Activated B cell treated with CpG ODN at 0.5 μM for 24 hours (primary cell): ENCODE data around the gene PRRC2A. TPM values are rescaled to one million over a fixed set of nuclear protein-coding genes. Genes with fewer than 3 reads are reported as not detected.
"Not testable (repeated sequence)": the region's sequence is repeated elsewhere in the genome, so short reads cannot be mapped to it uniquely, and the experiment has no call there.

Source experiments
- ATAC-seq: fragments of 200-7000 bp; cut with Tn5 transposase; one replicate; pipeline ENCODE4 v1.10.0; 2021; ENCODE audit warnings: low read depth, mild to moderate bottlenecking, moderate library complexity
- CTCF ChIA-PET: fragments of 350-600 bp; sonication (Branson Sonifier 250); formaldehyde crosslinking; loops from one replicate; lab custom pipeline; 2021; ENCODE audit warnings: antibody characterized with exemption; lab: Charles Lee
- POLR2A ChIA-PET: fragments of 350-600 bp; sonication (Branson Sonifier 250); formaldehyde crosslinking; loops from one replicate; lab custom pipeline; 2021; ENCODE audit warnings: antibody characterized with exemption; lab: Charles Lee
- DNase-seq: peaks from one replicate; pipeline ENCODE4 v3.0.0; 2022
- H3K27ac Mint-ChIP-seq: one replicate; pipeline ENCODE4 v1.8.0; 2020; ENCODE audit warnings: mixed read lengths
- H3K27me3 Mint-ChIP-seq: one replicate; pipeline ENCODE4 v1.8.0; 2021; ENCODE audit warnings: mixed read lengths
- H3K36me3 Mint-ChIP-seq: one replicate; pipeline ENCODE4 v1.8.0; 2021; ENCODE audit warnings: low read depth, mixed read lengths
- H3K4me1 Mint-ChIP-seq: one replicate; pipeline ENCODE4 v1.8.0; 2021; ENCODE audit warnings: mixed read lengths
- H3K4me3 Mint-ChIP-seq: one replicate; pipeline ENCODE4 v1.8.0; 2020; ENCODE audit warnings: mild to moderate bottlenecking, mixed read lengths
- H3K9me3 Mint-ChIP-seq: one replicate; pipeline ENCODE4 v1.8.0; 2020; ENCODE audit warnings: mixed read lengths
- intact Hi-C: fragments of 100-400 bp; cut with micrococcal nuclease; formaldehyde crosslinking; loops from one replicate; pipeline ENCODE4 v1.15.1; 2024
- total RNA-seq: library from RNA; stranded (reverse); gene quantifications from 2 replicates; pipeline ENCODE4 v1.2.3, GENCODE V29; 2022
- TF ChIP-seq, protein P1 (sequence below): fragments of 200-600 bp; IDR thresholded peaks from one replicate; pipeline ENCODE4 v1.8.0; 2022; ENCODE audit warnings: antibody characterized with exemption, mild to moderate bottlenecking

The PRRC2A gene
- total RNA-seq, 1 donor from 2014 or later, result 283 TPM

DNA sequence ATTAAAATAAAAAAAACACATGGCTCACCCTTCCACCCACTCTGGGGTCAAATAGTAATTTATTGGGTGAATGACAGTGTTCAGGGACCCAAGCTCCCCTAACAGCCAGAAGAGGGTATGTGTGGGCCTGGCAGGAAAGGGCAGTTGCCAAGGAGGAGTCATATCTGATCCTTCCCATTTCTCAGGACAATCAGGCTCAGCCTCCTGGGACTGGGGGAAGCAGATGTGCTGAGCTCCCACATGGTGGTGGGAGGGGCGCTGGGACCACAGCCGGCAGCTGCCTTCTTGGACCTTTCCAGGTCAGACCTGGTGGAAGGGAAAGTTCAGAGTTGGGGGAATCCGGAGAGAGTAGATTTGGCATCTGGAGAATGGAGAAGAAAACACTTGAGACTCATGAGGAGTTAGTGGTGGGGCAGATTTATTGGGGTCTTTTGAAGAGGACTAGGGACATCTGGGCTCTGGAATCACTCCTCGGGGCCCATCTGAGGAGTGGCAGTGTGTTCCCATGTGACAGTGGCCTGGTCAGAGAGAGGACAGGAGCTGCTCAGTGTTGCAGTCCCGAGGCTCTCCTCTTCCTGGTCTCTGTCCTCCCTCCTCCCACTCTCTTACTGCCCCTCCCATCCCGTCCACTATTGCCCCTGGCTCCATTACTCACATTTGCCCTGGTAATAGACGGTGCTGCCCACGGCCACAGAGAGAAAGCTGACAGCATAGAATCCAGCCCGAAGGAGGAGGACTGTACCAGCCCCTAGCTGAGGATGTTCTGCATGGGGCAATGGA is 31.5 kb upstream of the PRRC2A start:
- peak overlapping the region; percentile 76 for H3K27ac Mint-ChIP-seq
- H3K27me3 Mint-ChIP-seq, result no peaks in the 10 kb centered on the region
- ATAC-seq, result no peak
- H3K4me1 Mint-ChIP-seq, result peaks cover 94% of the 10 kb centered on the region
- no peak for DNase-seq
- CTCF ChIA-PET, result interaction anchor here (0.8 to 25.7 kb wide), 5 partner anchors 9 to 207 kb away, joined by 3 to 611 read pairs (median 4); partner anchors contain the start of genes ATP6V1G2, DDX39B, NFKBIL1 and TNF
- H3K4me3 Mint-ChIP-seq, result no peak overlapping the region
- TF ChIP-seq, protein P1, sequence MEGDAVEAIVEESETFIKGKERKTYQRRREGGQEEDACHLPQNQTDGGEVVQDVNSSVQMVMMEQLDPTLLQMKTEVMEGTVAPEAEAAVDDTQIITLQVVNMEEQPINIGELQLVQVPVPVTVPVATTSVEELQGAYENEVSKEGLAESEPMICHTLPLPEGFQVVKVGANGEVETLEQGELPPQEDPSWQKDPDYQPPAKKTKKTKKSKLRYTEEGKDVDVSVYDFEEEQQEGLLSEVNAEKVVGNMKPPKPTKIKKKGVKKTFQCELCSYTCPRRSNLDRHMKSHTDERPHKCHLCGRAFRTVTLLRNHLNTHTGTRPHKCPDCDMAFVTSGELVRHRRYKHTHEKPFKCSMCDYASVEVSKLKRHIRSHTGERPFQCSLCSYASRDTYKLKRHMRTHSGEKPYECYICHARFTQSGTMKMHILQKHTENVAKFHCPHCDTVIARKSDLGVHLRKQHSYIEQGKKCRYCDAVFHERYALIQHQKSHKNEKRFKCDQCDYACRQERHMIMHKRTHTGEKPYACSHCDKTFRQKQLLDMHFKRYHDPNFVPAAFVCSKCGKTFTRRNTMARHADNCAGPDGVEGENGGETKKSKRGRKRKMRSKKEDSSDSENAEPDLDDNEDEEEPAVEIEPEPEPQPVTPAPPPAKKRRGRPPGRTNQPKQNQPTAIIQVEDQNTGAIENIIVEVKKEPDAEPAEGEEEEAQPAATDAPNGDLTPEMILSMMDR, result no peak
- H3K36me3 Mint-ChIP-seq, result peaks cover 8% of the 10 kb centered on the region
- no peaks in the 10 kb centered on the region for H3K9me3 Mint-ChIP-seq
- intact Hi-C loops, result no loop called here
- POLR2A ChIA-PET, result interaction anchor here (25.3 to 26.0 kb wide), 2 partner anchors 2 to 12 kb away, joined by 1155 read pairs; partner anchors contain the start of genes LST1, LTA, LTB and NCR3

DNA sequence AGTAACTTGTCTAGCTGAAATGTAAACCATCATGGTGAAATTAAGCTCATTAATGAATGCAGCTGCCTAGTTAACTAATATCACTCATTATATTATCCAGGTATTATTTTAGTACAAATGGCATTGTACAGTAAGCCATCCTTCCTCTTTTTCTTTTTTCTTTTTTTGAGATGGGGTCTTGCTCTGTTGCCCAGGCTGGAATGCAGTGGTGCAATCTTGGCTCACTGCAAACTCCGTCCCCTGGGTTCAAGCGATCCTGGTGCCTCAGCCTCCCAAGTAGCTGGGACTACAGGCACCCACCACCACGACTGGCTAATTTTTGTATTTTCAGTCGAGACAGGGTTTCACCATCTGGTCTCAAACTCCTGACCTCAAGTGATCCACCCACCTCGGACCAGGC is 29.8 kb upstream of the PRRC2A start:
- H3K9me3 Mint-ChIP-seq, DNase-seq, ATAC-seq, H3K36me3 Mint-ChIP-seq, intact Hi-C loops, H3K27me3 Mint-ChIP-seq, H3K4me3 Mint-ChIP-seq: not testable (repeated sequence)
- H3K4me1 Mint-ChIP-seq, result peaks cover 88% of the 10 kb centered on the region
- H3K27ac Mint-ChIP-seq, result peak overlapping the region; percentile 30
- ChIA-PET CTCF (interaction anchor here (0.8 to 25.7 kb wide), 2 partner anchors 8 to 37 kb away, joined by 3 to 611 read pairs; partner anchors contain the start of genes ATP6V1G2, DDX39B and NFKBIL1), POLR2A (interaction anchor here (26.0 kb wide), 1 partner anchor 14 kb away, joined by 1155 read pairs; the partner anchor contains the start of genes LST1, LTA, LTB and TNF)

DNA sequence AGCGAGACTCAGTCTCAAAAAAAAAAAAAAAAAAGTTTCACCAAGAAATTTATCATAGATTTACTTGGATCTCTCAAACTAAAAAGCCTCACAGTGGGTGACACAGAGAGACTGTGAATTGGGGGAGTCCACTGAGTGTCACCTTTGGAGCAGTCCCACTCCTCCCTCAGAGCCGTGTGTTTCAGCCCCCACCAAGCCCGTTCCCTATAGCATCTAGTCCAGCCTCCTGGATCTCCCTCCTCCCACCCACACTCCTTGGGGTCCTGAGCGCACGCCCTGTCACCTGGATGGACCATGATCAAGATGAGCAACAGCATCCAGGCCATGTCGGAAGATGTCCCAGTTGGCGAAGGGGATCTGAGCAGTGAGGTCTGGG is 28.1 kb upstream of the PRRC2A start:
- peak overlapping the region; percentile 93 for H3K27ac Mint-ChIP-seq
- CTCF ChIA-PET, result interaction anchor here (0.6 to 12.8 kb wide), 3 partner anchors 12 to 238 kb away, joined by 4 to 773 read pairs (median 577); partner anchors contain the start of genes ATP6V1G2, DDX39B, LST1 and LTB

DNA sequence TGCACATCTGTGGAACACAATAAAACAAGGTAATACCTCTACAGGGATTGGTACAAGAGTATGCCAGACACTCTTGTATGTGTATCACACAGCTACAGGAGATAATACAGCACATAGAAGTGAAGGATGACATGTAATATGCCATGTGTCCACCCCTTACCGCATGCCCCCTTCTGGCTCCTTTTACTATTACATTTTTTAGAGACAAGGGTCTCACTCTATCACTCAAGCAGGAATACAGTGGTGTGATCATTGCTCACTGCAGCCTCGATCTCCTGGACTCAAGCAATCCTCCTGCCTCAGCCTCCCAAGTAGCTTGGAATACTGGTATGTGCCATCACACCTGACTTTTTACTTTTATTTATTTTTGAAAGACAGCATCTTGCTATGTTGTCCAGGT is 23.5 kb upstream of the PRRC2A start:
- Mint-ChIP-seq H3K36me3 (no peaks in the 10 kb centered on the region), H3K4me1 (peaks cover 58% of the 10 kb centered on the region), H3K9me3 (no peaks in the 10 kb centered on the region), H3K27me3 (no peaks in the 10 kb centered on the region), H3K27ac (peak overlapping the region; percentile 75), H3K4me3 (peak overlapping the region; percentile 25)
- ChIA-PET POLR2A (interaction anchor here (0.6 to 26.0 kb wide), 7 partner anchors 10 to 55 kb away, joined by 3 to 1155 read pairs (median 8); partner anchors contain the start of genes ATP6V1G2, BAG6, DDX39B and LST1), CTCF (interaction anchor here (1.0 to 12.8 kb wide), 7 partner anchors 17 to 236 kb away, joined by 4 to 773 read pairs (median 17); partner anchors contain the start of genes ATP6V1G2, DDX39B, LST1 and LTB)
- DNase-seq, result no peak
- intact Hi-C loops, result loop anchor here (1.0 kb wide), 1 partner anchor 16 kb away; no protein-coding TSS in a partner anchor
- TF ChIP-seq, protein P1, result no peak
- ATAC-seq, result peak; percentile 73

More for the DNA sequence above, 28.1 kb upstream of the PRRC2A start:
- Mint-ChIP-seq H3K4me1 (peaks cover 86% of the 10 kb centered on the region), H3K27me3 (no peaks in the 10 kb centered on the region), H3K9me3 (no peaks in the 10 kb centered on the region), H3K36me3 (peaks cover 8% of the 10 kb centered on the region), H3K4me3 (peak overlapping the region; percentile 61)
- POLR2A ChIA-PET, result interaction anchor here (0.7 to 26.0 kb wide), 14 partner anchors 16 to 1522 kb away, joined by 3 to 1155 read pairs (median 8); partner anchors contain the start of genes ABHD16A, AIF1, ATP6V1G2 and BAG6
- no peak for DNase-seq
- intact Hi-C loops, result loop anchor here (1.0 kb wide), 1 partner anchor 10 kb away; the partner anchor contains the start of gene LTB
- TF ChIP-seq, protein P1, result no peak
- no peak for ATAC-seq

DNA sequence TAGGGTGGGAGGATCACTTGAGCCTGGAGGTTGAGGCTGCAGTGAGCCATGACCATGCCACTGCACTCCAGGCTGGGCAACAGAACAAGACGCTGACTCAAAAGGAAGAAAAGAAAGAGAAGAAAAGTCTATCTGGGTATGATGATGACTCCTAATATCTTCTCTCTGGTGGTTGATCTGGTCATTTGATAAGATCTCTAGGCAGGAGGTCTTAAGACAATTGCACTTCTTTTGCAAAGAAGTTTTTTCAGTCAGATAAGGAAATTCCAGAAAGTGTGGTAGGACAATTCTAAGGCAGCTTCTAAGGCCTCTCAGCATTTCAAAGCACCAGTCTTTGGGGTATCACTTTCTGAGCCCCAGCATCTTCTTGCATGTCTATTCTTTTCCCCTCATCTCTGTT is 13.2 kb upstream of the PRRC2A start:
- H3K4me3 Mint-ChIP-seq, result no peak overlapping the region
- H3K36me3 Mint-ChIP-seq, result no peaks in the 10 kb centered on the region
- DNase-seq (no peak), ATAC-seq (no peak)
- TF ChIP-seq, protein P1, result no peak
- H3K4me1 Mint-ChIP-seq, result no peaks in the 10 kb centered on the region
- no peak overlapping the region for H3K27ac Mint-ChIP-seq
- no peaks in the 10 kb centered on the region for H3K27me3 Mint-ChIP-seq
- POLR2A ChIA-PET, result interaction anchor here (0.7 to 1.1 kb wide), 2 partner anchors 14 to 26 kb away, joined by 3 to 4 read pairs; no protein-coding TSS in a partner anchor
- intact Hi-C loops, result no loop called here
- CTCF ChIA-PET, result interaction anchor here (1.0 kb wide), 1 partner anchor 9 kb away, joined by 3 read pairs; no protein-coding TSS in a partner anchor
- H3K9me3 Mint-ChIP-seq, result no peaks in the 10 kb centered on the region
